Posterior vena cava (tissue), 2 donors: ENCODE data around the gene CPED1. TPM values are rescaled to one million over a fixed set of nuclear protein-coding genes. Genes with fewer than 3 reads are reported as not detected.
"Not testable (repeated sequence)": the region's sequence is repeated elsewhere in the genome, so short reads cannot be mapped to it uniquely, and the experiment has no call there.

Source experiments
- DNase-seq: peaks from one replicate; pipeline ENCODE4 v3.0.0-alpha.2; 2020; ENCODE audit warnings: low spot score
- intact Hi-C, 2 donors: fragments of 100-400 bp; cut with DNase I; formaldehyde crosslinking; loops; one replicate each; pipeline versions ENCODE4 v1.14.1 to v1.14.2; 2022 to 2023
- total RNA-seq, 2 donors: library from RNA; stranded (reverse); fragmentation: NEBNext Ultra II Directional; extraction: Animal tissue kit (Norgen Biotek cat#: 25700); gene quantifications; one replicate each; pipeline ENCODE4 v1.2.1, GENCODE V29; 2021
- donor health status: DM: yes; HTN: yes; CAD: no.
- donor health status: DM: yes; HTN: yes; CAD: no.

The CPED1 gene
- total RNA-seq, 2 donors from 2014 or later: 99.6 to 120 TPM

- intact Hi-C loops: loop anchor here in 1 of 2 donors (5.0 kb wide), 1 partner anchor 90 kb away; no protein-coding TSS in a partner anchor
- DNase-seq: no peak
Observed at GRCh38 chr7:120992272-120992964, 3.9 kb downstream of the CPED1 start.

GRCh38 chr7:120992965-120993494 lies 4.5 kb downstream of the CPED1 start:
- no peak for DNase-seq
- intact Hi-C loops: loop anchor here in 1 of 2 donors (5.0 kb wide), 1 partner anchor 89 kb away; no protein-coding TSS in a partner anchor

GRCh38 chr7:120993553-120994191 lies 5.2 kb downstream of the CPED1 start:
- no peak for DNase-seq
- intact Hi-C loops: loop anchor here in 1 of 2 donors (5.0 kb wide), 1 partner anchor 89 kb away; no protein-coding TSS in a partner anchor

GRCh38 chr7:120994512-120995410 lies 6.2 kb downstream of the CPED1 start:
- intact Hi-C loops: loop anchor here in 1 of 2 donors (5.0 kb wide), 1 partner anchor 88 kb away; no protein-coding TSS in a partner anchor
- DNase-seq: no peak

DNA sequence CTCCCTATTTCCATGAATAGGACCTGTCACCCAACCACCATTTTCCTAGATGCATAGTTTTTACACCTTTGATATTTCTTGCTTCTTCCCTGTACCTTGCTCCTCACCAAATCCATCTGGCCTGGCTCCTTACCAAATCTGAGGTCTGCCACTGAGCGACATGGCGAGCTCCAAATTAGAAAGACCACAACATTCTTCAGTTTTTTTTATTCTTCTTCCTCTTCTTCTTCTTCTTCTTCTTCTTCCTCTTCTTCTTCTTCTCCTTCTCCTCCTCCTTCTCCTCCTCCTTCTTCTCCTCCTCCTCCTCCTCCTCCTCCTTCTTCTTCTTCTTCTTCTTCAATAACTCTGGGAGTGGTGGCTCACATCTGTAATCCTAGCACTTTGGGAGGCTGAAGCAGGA lies 7.1 kb downstream of the CPED1 start:
- intact Hi-C loops: no loop called here

GRCh38 chr7:120996333-120996987 lies 7.9 kb downstream of the CPED1 start:
- intact Hi-C loops: no loop called here
- DNase-seq: no peak

More for the DNA sequence above, 7.1 kb downstream of the CPED1 start:
- no peak for DNase-seq

DNA sequence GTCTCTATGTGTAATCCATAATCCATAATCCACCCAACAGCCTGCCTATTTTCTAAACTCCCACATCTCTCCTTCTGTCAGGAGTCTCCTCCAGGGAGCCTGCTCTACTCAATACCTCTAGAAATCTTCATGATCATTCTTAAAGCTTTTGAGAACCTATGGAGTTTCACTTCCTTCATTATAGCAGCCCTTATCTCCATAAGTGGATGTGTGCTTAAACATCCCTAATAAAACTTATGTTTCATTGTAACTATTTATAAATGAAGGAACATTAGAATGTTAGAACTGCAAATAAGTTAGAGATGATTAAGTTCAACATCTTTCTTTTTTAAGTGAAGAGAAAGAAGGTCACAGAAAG lies 8.5 kb downstream of the CPED1 start:
- DNase-seq: no peak
- intact Hi-C loops: no loop called here

- DNase-seq: no peak
- intact Hi-C loops: no loop called here
Observed at GRCh38 chr7:120997882-120998474, 9.5 kb downstream of the CPED1 start.

- intact Hi-C loops: no loop called here
- DNase-seq: no peak
Observed at GRCh38 chr7:120998520-120998919, 10.0 kb downstream of the CPED1 start.

GRCh38 chr7:120998996-120999565 lies 10.6 kb downstream of the CPED1 start:
- DNase-seq: no peak
- intact Hi-C loops: no loop called here

DNA sequence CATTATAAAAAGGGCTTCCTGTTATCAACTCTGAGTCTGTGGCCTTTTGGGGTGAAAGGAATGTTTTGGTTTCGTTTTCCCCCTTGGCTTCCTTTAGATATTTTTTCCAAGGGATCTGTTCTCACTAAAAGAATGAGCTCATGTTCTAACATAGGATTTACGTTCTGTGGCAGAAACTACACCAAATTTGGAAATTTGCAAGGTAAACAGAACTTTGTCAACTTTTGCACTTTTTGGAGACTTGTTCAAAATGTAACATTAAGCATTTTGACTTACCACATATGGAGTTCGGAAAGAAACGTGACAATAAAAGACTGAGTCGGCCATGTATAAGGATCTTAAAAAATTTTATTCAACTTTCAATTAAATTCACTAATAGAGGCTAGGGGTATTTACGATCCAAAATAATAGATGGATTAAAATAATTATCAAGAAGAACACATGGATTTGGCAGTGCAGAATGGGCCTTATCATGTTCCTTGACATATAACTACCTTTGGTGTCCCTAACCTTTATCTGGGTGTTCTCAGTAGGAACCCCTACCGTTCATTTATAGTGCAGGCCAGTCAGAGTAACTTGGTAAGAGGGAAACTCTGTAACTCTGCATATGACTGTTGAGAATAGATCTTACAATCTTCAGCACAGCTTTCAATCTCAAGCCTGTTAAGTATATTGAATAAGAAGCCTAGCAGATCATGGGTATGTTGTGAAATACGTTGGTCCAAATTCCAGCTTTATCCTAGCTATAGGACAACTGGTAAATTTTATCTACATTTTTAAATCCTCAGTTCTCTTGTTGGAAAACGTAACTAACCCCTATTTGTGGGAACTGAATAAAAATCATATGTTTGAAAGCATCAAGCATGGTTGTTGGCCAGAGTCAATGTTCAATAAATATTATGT lies 11.8 kb downstream of the CPED1 start:
- DNase-seq: no peak
- intact Hi-C loops: no loop called here

DNA sequence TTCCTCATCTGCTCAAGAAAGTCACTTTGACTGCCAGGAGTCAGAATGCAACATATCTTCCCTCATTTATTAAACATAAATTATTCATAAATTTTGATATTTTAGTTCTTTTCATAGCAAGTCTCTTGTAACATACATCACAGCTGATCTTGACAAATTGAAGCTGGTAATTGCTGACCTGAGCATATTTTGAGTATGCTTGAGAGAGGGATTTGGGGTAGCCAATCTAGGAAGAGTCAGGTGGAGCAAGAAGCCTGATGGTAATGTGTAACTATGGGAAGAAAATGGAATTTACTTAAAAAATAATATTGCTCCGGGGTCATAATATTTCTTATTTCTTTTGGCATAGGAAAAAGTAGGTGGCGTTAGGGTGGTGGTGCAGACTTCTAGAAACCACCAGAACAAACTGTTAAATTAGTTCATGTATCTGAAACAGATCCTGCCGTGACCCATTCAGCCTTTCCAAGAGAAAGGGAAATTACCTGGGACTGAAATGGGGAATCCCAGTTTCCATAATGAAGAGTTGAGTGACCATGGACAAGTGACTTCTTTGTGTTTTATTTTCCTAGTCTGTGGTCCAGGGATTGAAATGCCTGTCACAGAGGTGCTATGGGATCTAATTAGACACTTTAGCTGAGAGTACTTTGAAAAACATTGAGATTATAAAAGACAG lies 12.9 kb downstream of the CPED1 start:
- DNase-seq: no peak
- intact Hi-C loops: no loop called here

DNA sequence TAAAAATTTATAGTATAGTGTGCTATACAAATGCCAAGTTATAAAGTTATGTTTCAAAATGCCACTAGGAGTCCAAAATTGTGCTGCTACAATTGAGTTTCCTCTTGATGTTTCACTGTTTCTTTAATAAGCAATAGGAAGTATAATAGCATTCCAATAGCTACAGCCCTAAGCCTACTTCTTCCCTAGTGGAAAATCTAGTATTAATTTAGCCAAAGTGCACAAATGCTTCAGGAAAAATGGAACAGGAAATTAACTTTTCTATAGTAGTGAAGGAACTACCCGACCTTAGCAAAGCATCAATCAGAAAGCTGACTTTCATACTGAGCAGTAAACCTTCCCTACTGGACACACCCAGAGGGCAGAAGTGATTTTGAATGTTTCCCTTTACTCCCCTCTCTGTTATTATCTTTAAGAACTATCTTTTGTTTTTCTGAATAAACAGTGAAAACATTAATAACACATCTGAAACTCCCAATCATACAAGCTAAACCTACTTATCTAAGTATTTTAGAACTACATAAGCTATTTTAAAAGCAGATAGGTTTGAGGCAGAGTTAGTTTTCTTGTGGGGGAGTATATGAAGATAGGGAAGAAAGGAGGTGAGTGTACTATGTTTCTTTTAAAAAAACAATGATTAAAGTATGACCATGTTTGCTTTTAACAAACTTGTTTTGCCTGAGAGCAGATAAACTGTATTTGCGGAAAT lies 13.7 kb downstream of the CPED1 start:
- DNase-seq: no peak
- intact Hi-C loops: no loop called here

DNA sequence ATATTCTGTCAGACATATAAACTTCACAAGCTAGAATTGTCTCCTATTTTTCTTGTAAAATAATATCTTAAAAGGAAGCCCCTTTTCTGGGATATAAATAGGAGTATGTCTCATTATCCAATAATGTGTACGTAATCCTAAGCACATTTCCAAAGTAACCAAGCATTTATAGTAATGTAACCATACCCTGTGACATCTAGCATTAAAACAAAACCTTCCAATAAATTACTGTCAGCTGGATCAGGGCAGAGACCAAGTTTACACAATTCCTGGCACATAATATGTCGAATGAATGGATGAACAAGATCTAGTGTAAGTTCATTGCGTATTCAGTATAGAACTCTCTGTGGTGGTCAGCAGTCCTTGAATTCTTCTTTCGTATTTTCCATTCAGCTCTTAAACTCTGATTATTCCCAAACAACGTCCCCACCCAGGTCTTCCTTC lies 14.3 kb downstream of the CPED1 start:
- intact Hi-C loops: no loop called here
- no peak for DNase-seq

DNA sequence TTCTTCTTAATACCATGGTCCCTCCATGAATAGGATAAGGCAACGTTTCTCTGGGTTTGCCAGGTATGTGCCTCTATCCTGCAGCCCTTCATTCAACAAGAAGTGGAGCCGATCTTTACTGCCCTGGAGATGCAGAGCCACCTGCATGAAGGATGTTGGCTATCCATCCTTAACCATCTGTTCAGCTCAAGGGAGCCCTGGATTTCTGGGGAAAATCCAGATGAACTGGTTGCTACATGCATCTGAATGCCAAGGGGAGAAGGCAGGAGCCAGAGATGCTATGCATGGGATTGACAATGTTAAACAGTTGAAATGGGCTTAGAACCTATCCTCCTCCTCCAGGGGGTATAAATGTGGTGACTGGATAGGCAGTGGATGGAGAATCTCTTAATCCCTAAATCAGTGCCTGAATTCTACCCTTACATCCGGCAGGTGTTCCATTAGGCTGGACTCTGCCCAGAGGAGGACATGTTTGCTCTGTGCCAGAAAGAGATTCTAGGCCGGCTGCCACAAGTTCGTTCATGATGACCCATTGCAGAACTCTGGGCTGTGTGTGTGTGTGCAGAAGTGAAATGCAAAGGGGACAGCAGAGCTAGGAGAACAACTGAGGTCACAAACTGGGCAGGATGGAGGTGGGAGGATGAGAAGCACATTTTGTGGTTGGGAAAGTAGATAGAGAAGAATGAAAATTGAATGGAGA lies 15.6 kb downstream of the CPED1 start:
- intact Hi-C loops: no loop called here
- no peak for DNase-seq

DNA sequence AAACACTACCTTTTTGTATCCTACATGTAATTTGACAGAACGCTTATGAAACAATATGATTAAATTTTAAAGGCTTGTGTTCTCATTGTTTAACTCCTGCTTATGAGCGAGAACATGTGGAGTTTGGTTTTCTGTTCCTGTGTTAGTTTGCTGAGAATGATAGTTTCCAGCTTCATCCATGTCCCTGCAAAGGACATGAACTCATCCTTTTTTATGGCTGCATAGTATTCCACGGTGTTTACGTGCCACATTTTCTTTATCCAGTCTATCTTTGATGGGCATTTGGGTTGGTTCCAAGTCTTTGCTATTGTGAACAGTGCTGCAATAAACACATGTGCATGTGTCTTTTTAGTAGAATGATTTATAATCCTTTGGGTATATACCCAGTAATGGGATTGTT lies 16.5 kb downstream of the CPED1 start:
- intact Hi-C loops, DNase-seq: not testable (repeated sequence)
